Naive thymus-derived CD4-positive, alpha-beta T cell (primary cell): ENCODE measurements around the gene DNAJC3. TPM values are rescaled to one million over a fixed set of nuclear protein-coding genes. Genes with fewer than 3 reads are reported as not detected.
A peak's percentile ranks its signal among the peaks of the same experiment; 100 is the strongest.

Experiments used
- ATAC-seq: fragments of 150-1000 bp; cut with Tn5 transposase; 2 replicates; pipeline ENCODE4 v1.10.0; 2021; ENCODE audit warnings: mild to moderate bottlenecking, moderate library complexity
- CTCF ChIA-PET: fragments of 350-600 bp; sonication (Branson Sonifier 250); formaldehyde crosslinking; loops from one replicate; lab custom pipeline; 2021; ENCODE audit warnings: antibody characterized with exemption; lab: Charles Lee
- POLR2A ChIA-PET: fragments of 350-600 bp; sonication (Branson Sonifier 250); formaldehyde crosslinking; loops from one replicate; lab custom pipeline; 2021; ENCODE audit warnings: antibody characterized with exemption, inconsistent platforms; lab: Charles Lee
- DNase-seq, 9 donors: peaks; one replicate each; pipeline versions ENCODE4 v3.0.0 to v3.0.0-alpha.2; 2020 to 2022; ENCODE audit warnings: mixed read lengths in 1 of 9
- H3K27ac ChIP-seq: one replicate; pipeline ENCODE4 v1.7.0; 2013; ENCODE audit warnings: mild to moderate bottlenecking, low read depth, low read length, moderate library complexity
- H3K27me3 ChIP-seq, 2 donors: one replicate each; pipeline ENCODE4 v1.7.0; 2013; ENCODE audit warnings: low read length in 2 of 2, mild to moderate bottlenecking in 2 of 2, moderate library complexity in 2 of 2; ENCODE audit not compliant: control insufficient read depth in 2 of 2, insufficient read depth in 2 of 2
- H3K36me3 ChIP-seq, 3 experiments: 1 replicate in 2 of 3; 2 replicates in 1 of 3; pipeline ENCODE4 v1.7.0; 2013; ENCODE audit warnings: low read length in 3 of 3, mild to moderate bottlenecking in 3 of 3, moderate library complexity in 1 of 3; ENCODE audit not compliant: insufficient read depth in 3 of 3, control insufficient read depth in 2 of 3
- H3K4me1 ChIP-seq, 2 donors: one replicate each; pipeline ENCODE4 v1.7.0; 2013; ENCODE audit warnings: low read length in 2 of 2, mild to moderate bottlenecking in 2 of 2, moderate library complexity in 1 of 2; ENCODE audit not compliant: control insufficient read depth in 2 of 2, insufficient read depth in 2 of 2
- H3K4me3 ChIP-seq: 2 replicates; pipeline ENCODE4 v1.7.0; 2013; ENCODE audit warnings: mild to moderate bottlenecking, low read length
- H3K9me3 ChIP-seq, 3 experiments: 1 replicate in 2 of 3; 2 replicates in 1 of 3; pipeline ENCODE4 v1.7.0; 2013; ENCODE audit warnings: low read length in 3 of 3; ENCODE audit not compliant: control insufficient read depth in 2 of 3
- H3K27ac Mint-ChIP-seq, 9 donors: one replicate each; pipeline ENCODE4 v1.8.0; 2020 to 2022; ENCODE audit warnings: mixed read lengths in 9 of 9, mild to moderate bottlenecking in 8 of 9, moderate library complexity in 5 of 9, inconsistent platforms in 2 of 9
- H3K27me3 Mint-ChIP-seq, 5 donors: one replicate each; pipeline ENCODE4 v1.8.0; 2021 to 2022; ENCODE audit warnings: mixed read lengths in 5 of 5, mild to moderate bottlenecking in 1 of 5
- H3K36me3 Mint-ChIP-seq, 5 donors: one replicate each; pipeline ENCODE4 v1.8.0; 2020 to 2022; ENCODE audit warnings: mixed read lengths in 5 of 5, mild to moderate bottlenecking in 3 of 5, inconsistent platforms in 1 of 5
- H3K4me1 Mint-ChIP-seq, 7 donors: one replicate each; pipeline ENCODE4 v1.8.0; 2020 to 2022; ENCODE audit warnings: mixed read lengths in 7 of 7, mild to moderate bottlenecking in 3 of 7, inconsistent platforms in 1 of 7
- H3K4me3 Mint-ChIP-seq, 10 donors: one replicate each; pipeline ENCODE4 v1.8.0; 2020 to 2022; ENCODE audit warnings: mild to moderate bottlenecking in 10 of 10, mixed read lengths in 10 of 10, moderate library complexity in 6 of 10, inconsistent platforms in 2 of 10
- H3K9me3 Mint-ChIP-seq, 11 donors: one replicate each; pipeline ENCODE4 v1.8.0; 2020 to 2022; ENCODE audit warnings: mixed read lengths in 11 of 11, mild to moderate bottlenecking in 4 of 11, inconsistent platforms in 1 of 11, moderate library complexity in 1 of 11
- intact Hi-C, 2 donors: fragments of 100-400 bp; cut with micrococcal nuclease; formaldehyde crosslinking; loops; one replicate each; pipeline ENCODE4 v1.15.1; 2023
- polyA plus RNA-seq, 2 donors: library from polyadenylated mRNA; unstranded; fragments of 300-500 nt; fragmentation: Illumina TruSeq; gene quantifications; one replicate each; pipeline ENCODE4 v1.2.3, GENCODE V29; 2021
- total RNA-seq, 6 experiments: library from RNA in 5 of 6; stranded (reverse) in 5 of 6; gene quantifications; 1 replicate in 5 of 6; 2 replicates in 1 of 6; pipeline ENCODE4 v1.2.3 and lab custom pipeline; 2021 to 2026

Gene DNAJC3
- total and polyA plus RNA-seq, 7 experiments from 2014 or later = 11.3 to 33.0 (median 22.6) TPM

- ATAC-seq = peak; percentile 65
Measured at GRCh38 chr13:95714142-95714832, 37.3 kb downstream of the DNAJC3 start.

DNA sequence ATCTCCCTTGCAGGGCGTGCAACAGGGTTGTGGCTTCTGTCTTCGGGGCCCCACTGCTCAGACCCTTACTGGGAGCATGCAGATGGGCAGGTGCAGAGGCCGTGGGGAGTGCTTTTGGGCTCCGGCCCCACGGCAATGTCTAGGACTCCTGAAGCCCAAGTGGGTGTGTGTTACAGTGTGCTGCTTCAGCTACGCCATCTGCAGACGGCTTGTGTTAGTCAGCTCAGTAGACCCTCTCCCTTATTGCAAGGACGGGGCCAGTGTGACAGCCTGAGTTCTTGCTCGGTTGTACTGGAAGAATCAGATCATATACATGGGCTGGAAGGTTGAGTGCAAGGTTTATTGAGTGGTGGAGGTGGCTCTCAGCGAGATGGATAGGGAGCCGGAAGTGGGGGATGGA is 39.3 kb downstream of the DNAJC3 start:
- H3K4me1 ChIP-seq = no peaks in the 10 kb centered on the region
- Mint-ChIP-seq H3K9me3 (peaks cover 0 to 24% (median 5%) of the 10 kb centered on the region in 11 donors), H3K27me3 (no peaks in the 10 kb centered on the region), H3K4me1 (peaks cover 0 to 21% (median 7%) of the 10 kb centered on the region in 7 donors), H3K27ac (no peak overlapping the region), H3K4me3 (no peak overlapping the region), H3K36me3 (peaks cover 13 to 69% (median 54%) of the 10 kb centered on the region in 5 donors)
- intact Hi-C loops = no loop called here
- H3K27ac ChIP-seq = no peak overlapping the region
- CTCF ChIA-PET = no interaction called here
- DNase-seq (no peak), ATAC-seq (no peak)
- H3K27me3 ChIP-seq = no peaks in the 10 kb centered on the region
- POLR2A ChIA-PET = no interaction called here
- H3K9me3 ChIP-seq = no peaks in the 10 kb centered on the region
- peaks cover 0 to 23% (median 6%) of the 10 kb centered on the region in 3 experiments for H3K36me3 ChIP-seq
- H3K4me3 ChIP-seq = no peak overlapping the region

More at GRCh38 chr13:95714142-95714832, 37.3 kb downstream of the DNAJC3 start:
- H3K36me3 ChIP-seq = peaks cover 0 to 36% (median 6%) of the 10 kb centered on the region in 3 experiments
- Mint-ChIP-seq H3K4me1 (peaks cover 0 to 13% (median 6%) of the 10 kb centered on the region in 7 donors), H3K9me3 (peaks cover 0 to 24% (median 5%) of the 10 kb centered on the region in 11 donors), H3K4me3 (no peak overlapping the region), H3K27ac (no peak overlapping the region), H3K27me3 (no peaks in the 10 kb centered on the region), H3K36me3 (peaks cover 13 to 84% (median 65%) of the 10 kb centered on the region in 5 donors)
- H3K4me1 ChIP-seq = no peaks in the 10 kb centered on the region
- no peak overlapping the region for H3K27ac ChIP-seq
- H3K9me3 ChIP-seq = no peaks in the 10 kb centered on the region
- no peak overlapping the region for H3K4me3 ChIP-seq
- intact Hi-C loops = no loop called here
- CTCF ChIA-PET = no interaction called here
- no peak for DNase-seq
- POLR2A ChIA-PET = no interaction called here
- no peaks in the 10 kb centered on the region for H3K27me3 ChIP-seq

GRCh38 chr13:95722241-95722640 is 45.3 kb downstream of the DNAJC3 start:
- Mint-ChIP-seq H3K27me3 (no peaks in the 10 kb centered on the region), H3K9me3 (peaks cover 0 to 11% (median 5%) of the 10 kb centered on the region in 11 donors), H3K4me3 (no peak overlapping the region), H3K36me3 (peaks cover 13 to 72% (median 61%) of the 10 kb centered on the region in 5 donors), H3K27ac (peak overlapping the region in 2 of 9 donors; percentile 12 to 26), H3K4me1 (peaks cover 5 to 41% (median 30%) of the 10 kb centered on the region in 7 donors)
- no peaks in the 10 kb centered on the region for H3K4me1 ChIP-seq
- H3K27ac ChIP-seq = no peak overlapping the region
- intact Hi-C loops = no loop called here
- no peaks in the 10 kb centered on the region for H3K9me3 ChIP-seq
- ATAC-seq = no peak
- DNase-seq = no peak
- H3K36me3 ChIP-seq = peaks cover 0 to 11% (median 0%) of the 10 kb centered on the region in 3 experiments
- H3K4me3 ChIP-seq = no peak overlapping the region
- H3K27me3 ChIP-seq = no peaks in the 10 kb centered on the region
- ChIA-PET CTCF (no interaction called here), POLR2A (no interaction called here)

- H3K9me3 Mint-ChIP-seq = peaks cover 0 to 6% (median 4%) of the 10 kb centered on the region in 11 donors
- no peak overlapping the region for H3K4me3 Mint-ChIP-seq
- Histone ChIP-seq H3K4me3 (no peak overlapping the region), H3K27ac (no peak overlapping the region), H3K4me1 (no peaks in the 10 kb centered on the region), H3K36me3 (peaks cover 0 to 11% (median 0%) of the 10 kb centered on the region in 3 experiments), H3K27me3 (no peaks in the 10 kb centered on the region), H3K9me3 (no peaks in the 10 kb centered on the region)
- H3K27me3 Mint-ChIP-seq = no peaks in the 10 kb centered on the region
- intact Hi-C loops = no loop called here
- ATAC-seq = peak; percentile 16
- ChIA-PET CTCF (no interaction called here), POLR2A (no interaction called here)
- H3K27ac Mint-ChIP-seq = peak overlapping the region in 5 of 9 donors; percentile 2 to 37 (median 13)
- H3K36me3 Mint-ChIP-seq = peaks cover 13 to 72% (median 63%) of the 10 kb centered on the region in 5 donors
- DNase-seq = peak in 1 of 9 donors; percentile 4
- H3K4me1 Mint-ChIP-seq = peaks cover 7 to 48% (median 32%) of the 10 kb centered on the region in 7 donors
Measured at GRCh38 chr13:95723438-95723837, 46.5 kb downstream of the DNAJC3 start.

- Histone ChIP-seq H3K36me3 (peaks cover 0 to 15% (median 0%) of the 10 kb centered on the region in 3 experiments), H3K4me3 (no peak overlapping the region), H3K27ac (no peak overlapping the region), H3K27me3 (no peaks in the 10 kb centered on the region), H3K4me1 (no peaks in the 10 kb centered on the region), H3K9me3 (no peaks in the 10 kb centered on the region)
- CTCF ChIA-PET = no interaction called here
- H3K4me1 Mint-ChIP-seq = peaks cover 7 to 46% (median 29%) of the 10 kb centered on the region in 7 donors
- peak overlapping the region in 1 of 9 donors; percentile 32 for H3K27ac Mint-ChIP-seq
- H3K36me3 Mint-ChIP-seq = peaks cover 11 to 70% (median 63%) of the 10 kb centered on the region in 5 donors
- no peak for DNase-seq
- no peak overlapping the region for H3K4me3 Mint-ChIP-seq
- H3K27me3 Mint-ChIP-seq = no peaks in the 10 kb centered on the region
- POLR2A ChIA-PET = no interaction called here
- intact Hi-C loops = no loop called here
- no peak for ATAC-seq
- H3K9me3 Mint-ChIP-seq = peaks cover 0 to 10% (median 4%) of the 10 kb centered on the region in 11 donors
Measured at GRCh38 chr13:95724252-95724651, 47.3 kb downstream of the DNAJC3 start.

- Mint-ChIP-seq H3K4me3 (no peak overlapping the region), H3K27me3 (no peaks in the 10 kb centered on the region), H3K36me3 (peaks cover 30 to 90% (median 85%) of the 10 kb centered on the region in 5 donors), H3K9me3 (peaks cover 3 to 35% (median 15%) of the 10 kb centered on the region in 11 donors), H3K4me1 (peaks cover 11 to 44% (median 33%) of the 10 kb centered on the region in 7 donors), H3K27ac (peak overlapping the region in 1 of 9 donors; percentile 2)
- intact Hi-C loops = no loop called here
- H3K36me3 ChIP-seq = peaks cover 0 to 26% (median 0%) of the 10 kb centered on the region in 3 experiments
- ATAC-seq (no peak), DNase-seq (no peak)
- H3K4me3 ChIP-seq = no peak overlapping the region
- no peak overlapping the region for H3K27ac ChIP-seq
- CTCF ChIA-PET = no interaction called here
- H3K27me3 ChIP-seq = no peaks in the 10 kb centered on the region
- POLR2A ChIA-PET = no interaction called here
- no peaks in the 10 kb centered on the region for H3K4me1 ChIP-seq
- H3K9me3 ChIP-seq = peaks cover 0 to 17% (median 0%) of the 10 kb centered on the region in 3 experiments
Measured at GRCh38 chr13:95726876-95727275, 49.9 kb downstream of the DNAJC3 start.
